Stomach (tissue), 4 donors: ENCODE results near the gene TDRD12.

Source experiments
- EP300 ChIP-seq: sonication (generic); formaldehyde crosslinking; IDR thresholded peaks from one replicate; pipeline ENCODE4 v1.6.1; 2017; ENCODE audit warnings: antibody characterized with exemption
- POLR2A ChIP-seq, 4 donors: fragments of 450-650 bp; IDR thresholded peaks; one replicate each; pipeline ENCODE4 v1.6.1; 2016; ENCODE audit warnings: antibody characterized with exemption in 4 of 4, control low read depth in 2 of 4, mild to moderate bottlenecking in 1 of 4, moderate library complexity in 1 of 4
- TF ChIP-seq, protein P1 (sequence below), 7 experiments: fragments of 450-650 bp in 4 of 7; fragments of 200-600 bp in 3 of 7; sonication (generic) in 3 of 7; IDR thresholded peaks; one replicate each; pipeline ENCODE4 v1.5.1; 2016 to 2019; ENCODE audit warnings: antibody characterized with exemption in 7 of 7, control low read depth in 2 of 7, mild to moderate bottlenecking in 1 of 7

DNA sequence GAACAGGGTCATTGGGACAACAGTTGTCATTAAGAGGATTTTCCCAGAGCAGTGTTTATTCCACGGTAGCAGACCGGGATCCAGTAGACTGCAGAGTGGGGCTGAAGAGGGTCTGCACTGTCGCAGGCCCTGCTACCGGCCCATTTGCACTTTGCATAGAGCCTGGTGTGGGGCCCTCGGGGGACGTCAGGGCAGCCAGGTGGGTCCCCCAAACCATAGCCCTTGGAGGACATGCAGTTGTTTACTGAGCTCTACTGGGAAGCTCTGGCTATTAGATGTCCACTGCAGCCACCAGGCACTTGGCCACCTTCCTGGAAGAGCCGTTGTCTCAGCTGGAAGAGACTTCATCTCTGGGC, 104.2 kb downstream of the TDRD12 start:
- no peak for TF ChIP-seq EP300
- TF ChIP-seq POLR2A (IDR thresholded peaks at IDR 0.05) = no peak
- TF ChIP-seq, protein P1, sequence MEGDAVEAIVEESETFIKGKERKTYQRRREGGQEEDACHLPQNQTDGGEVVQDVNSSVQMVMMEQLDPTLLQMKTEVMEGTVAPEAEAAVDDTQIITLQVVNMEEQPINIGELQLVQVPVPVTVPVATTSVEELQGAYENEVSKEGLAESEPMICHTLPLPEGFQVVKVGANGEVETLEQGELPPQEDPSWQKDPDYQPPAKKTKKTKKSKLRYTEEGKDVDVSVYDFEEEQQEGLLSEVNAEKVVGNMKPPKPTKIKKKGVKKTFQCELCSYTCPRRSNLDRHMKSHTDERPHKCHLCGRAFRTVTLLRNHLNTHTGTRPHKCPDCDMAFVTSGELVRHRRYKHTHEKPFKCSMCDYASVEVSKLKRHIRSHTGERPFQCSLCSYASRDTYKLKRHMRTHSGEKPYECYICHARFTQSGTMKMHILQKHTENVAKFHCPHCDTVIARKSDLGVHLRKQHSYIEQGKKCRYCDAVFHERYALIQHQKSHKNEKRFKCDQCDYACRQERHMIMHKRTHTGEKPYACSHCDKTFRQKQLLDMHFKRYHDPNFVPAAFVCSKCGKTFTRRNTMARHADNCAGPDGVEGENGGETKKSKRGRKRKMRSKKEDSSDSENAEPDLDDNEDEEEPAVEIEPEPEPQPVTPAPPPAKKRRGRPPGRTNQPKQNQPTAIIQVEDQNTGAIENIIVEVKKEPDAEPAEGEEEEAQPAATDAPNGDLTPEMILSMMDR (IDR thresholded peaks at IDR 0.05) = no peak
